GM21447 (cell line): ENCODE measurements around the gene TRMT61A.
"Not testable (repeated sequence)": the region's sequence is repeated elsewhere in the genome, so short reads cannot be mapped to it uniquely, and the experiment has no call there.

Experiments
- ATAC-seq: cut with Tn5 transposase; IDR thresholded peaks from one replicate; pipeline ENCODE4 v1.9.1; 2021; ENCODE audit not compliant: unreplicated experiment

Gene TRMT61A

GRCh38 chr14:103521951-103522563 lies 6.9 kb upstream of the TRMT61A start:
- ATAC-seq = no peak

DNA sequence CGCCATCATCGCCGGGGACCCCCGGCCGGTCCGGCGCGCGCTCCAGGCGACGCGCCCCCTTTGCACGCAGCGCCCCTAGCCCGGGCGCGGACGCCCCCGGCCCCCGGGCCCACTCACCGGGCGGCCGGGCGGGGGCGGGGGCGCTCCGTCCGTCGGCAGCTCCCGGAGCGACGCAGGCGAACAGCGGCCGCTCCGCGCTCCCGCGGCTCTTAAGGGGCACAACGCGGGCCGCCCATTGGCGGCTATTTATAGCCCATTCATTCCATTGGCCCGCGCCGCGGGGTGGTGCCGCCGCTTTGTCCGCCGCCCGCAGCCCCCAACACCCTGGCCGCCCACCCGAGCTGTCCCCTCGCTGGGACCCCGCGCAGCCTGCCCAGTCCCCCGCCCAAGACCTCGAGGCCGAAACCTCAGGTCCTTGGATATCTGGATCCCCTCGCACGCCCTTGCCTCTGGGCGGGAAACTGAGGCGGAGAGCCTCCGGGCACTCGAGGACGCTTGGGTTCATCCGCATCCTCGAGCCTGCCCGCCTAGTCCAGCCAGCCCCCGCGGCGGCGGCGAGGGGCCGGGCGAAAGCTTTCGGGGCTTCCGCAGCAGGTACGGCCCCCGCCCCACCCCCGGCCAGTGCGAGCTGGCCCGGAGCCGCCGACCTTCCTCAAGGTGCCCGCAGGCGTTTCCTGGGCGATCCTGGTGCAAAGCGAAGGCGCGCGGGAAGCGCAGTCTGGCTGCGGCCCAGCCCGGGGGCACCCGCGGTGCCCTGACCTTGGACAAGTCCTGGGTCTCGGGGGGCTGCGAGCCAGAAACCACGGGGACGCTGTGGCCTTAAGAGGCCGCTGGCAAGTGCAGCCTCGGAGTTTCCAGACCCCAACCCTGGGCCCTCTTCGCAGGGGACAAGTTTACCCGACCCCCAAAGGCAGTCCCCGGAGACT lies 6.1 kb upstream of the TRMT61A start, which contains the start of gene CKB:
Gene CKB, minus strand, starts transcription at position 182 of the 926 bp plus-strand sequence. CDS start 337 bp downstream, outside the sequence.
- ATAC-seq = no peak

DNA sequence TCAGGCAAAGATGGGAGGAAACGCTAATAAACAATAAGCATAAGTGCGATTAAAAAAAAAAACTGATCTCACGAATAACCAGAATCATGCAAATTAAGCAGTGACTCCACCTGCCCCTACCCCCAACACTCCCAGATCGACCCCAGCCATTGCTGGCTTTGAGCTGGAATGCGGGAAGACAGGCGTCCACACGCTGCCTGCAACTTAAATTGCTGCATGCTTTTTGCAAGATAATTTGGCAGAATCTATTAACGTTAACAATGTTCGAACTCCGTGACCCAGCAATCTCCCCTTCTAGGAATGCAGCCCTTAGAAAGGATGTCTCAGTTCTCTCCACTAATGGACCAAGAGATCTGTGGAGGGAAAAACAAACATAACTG lies 5.4 kb upstream of the TRMT61A start:
- ATAC-seq = no peak

GRCh38 chr14:103524002-103524935 lies 4.7 kb upstream of the TRMT61A start:
- no peak for ATAC-seq

DNA sequence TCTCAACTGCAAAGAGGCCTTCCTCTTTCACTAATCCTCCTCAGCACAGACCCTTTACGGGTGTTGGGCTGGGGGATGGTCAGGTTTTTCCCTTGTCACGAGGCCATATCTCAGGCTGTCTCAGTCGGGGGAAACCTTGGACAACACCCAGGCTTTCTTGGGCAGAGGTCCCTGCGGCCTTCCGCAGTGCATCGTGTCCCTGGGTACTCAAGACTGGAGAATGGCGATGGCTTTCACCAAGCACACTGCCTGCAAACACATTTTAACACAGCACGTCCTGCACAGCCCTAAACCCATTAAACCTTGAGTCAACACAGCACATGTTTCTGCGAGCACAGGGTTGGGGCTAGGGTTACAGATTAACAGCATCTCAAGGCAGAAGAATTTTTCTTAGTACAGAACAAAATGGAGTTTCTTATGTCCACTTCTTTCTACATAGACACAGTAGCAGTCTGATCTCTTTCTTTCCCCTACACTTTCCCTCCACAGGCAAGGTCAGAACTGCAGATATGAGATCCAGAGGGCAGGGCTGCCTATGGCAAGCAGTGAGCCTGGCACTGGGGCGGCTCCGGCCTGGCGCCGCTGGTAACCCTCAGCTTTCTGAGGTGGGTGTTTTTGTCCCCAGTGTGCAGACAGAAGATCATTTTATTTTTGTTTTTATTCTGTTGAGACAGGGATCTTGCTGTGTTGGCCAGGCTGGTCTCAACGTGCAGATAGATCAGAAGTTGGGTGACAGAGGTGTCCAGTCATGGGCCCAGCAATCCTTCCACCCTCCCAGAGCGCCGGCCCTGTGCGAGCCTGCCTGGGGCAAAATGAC lies 3.4 kb upstream of the TRMT61A start:
- not testable (repeated sequence) for ATAC-seq

- no peak for ATAC-seq
Observed at GRCh38 chr14:103526247-103526913, 2.6 kb upstream of the TRMT61A start.

DNA sequence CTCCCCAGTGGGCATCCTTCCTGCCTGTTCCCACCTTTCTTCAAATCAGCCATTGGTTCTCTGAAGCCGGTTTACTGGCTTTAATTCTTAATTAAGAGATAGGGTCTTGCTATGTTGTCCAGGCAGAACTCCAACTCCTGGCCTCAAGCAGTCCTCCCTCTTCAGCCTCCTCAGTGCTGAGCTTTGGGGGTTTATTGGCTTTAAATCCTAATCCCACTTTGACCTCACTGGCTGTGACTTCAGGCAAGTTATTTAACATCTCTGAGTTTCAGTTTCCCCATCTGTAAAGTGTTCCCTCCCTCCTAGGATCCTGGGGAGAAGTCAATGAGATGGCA lies 2.1 kb upstream of the TRMT61A start:
- ATAC-seq = no peak

- ATAC-seq = peak; percentile 71
Observed at GRCh38 chr14:103527408-103528145, 1.4 kb upstream of the TRMT61A start.

DNA sequence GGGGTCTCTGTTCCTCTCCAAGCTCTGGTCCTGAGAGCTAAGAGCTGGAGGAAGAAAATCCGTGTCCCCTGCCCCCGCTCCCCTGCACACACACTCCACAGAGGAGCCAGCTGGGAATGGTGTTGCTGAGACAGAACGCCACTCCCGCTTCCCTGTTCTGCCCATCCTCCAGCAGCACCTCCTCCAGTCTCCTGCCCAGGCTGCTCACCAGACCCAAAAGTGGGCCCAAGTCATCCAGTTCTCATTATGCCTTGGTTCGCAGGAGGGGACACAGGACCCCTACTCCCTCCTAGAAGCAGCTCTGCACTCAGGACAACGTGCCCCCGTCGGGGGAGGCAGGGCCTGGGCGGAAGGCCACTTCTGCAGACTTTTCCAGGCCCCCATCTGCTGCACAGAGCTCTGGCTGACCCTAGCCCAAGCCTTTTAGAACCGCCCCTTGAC lies 830 bp upstream of the TRMT61A start:
- no peak for ATAC-seq

- ATAC-seq = no peak
Observed at GRCh38 chr14:103529383-103530365, 678 bp downstream of the TRMT61A start.

GRCh38 chr14:103530390-103530789 lies 1.4 kb downstream of the TRMT61A start:
- no peak for ATAC-seq

GRCh38 chr14:103530831-103531230 lies 1.8 kb downstream of the TRMT61A start:
- no peak for ATAC-seq

DNA sequence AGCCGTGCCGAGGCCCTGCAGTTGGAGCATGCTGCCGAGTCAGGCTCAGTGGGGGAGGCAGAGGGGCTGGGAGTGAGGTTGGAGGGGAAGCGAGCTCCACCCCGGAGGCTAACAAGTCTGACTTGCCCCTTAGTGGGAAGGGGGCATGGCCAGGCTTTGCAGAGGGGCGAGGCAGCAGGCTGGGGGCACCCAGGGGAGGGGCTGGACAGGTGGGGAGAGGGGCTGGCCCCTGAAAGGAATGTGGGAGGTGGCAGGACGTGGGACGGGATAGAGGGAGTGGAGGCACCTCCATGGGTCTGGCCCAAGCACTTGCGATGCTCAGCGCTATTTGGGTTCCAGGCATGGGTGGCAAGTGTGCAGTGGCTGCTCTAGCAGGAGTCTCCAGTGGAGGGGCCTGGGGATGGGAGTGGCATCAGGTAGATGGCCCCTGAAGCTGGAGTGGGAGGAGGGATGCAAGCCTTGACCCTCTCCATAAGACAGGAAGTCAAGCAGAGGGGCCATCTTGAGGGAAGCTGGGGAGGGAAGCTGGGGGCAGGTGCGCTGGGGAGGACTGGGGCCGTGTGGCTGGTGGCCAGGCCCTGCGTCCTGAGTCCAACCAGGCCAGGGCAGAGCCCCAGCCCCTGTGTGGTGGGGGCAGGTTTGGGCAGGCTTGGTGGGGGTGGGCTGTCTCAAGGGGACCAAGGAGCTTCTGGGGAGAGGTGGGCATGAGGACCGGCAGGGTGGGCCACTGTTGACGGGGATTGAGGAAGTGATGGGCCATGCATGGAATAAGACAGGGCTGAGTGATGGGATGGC lies 2.6 kb downstream of the TRMT61A start:
- no peak for ATAC-seq

DNA sequence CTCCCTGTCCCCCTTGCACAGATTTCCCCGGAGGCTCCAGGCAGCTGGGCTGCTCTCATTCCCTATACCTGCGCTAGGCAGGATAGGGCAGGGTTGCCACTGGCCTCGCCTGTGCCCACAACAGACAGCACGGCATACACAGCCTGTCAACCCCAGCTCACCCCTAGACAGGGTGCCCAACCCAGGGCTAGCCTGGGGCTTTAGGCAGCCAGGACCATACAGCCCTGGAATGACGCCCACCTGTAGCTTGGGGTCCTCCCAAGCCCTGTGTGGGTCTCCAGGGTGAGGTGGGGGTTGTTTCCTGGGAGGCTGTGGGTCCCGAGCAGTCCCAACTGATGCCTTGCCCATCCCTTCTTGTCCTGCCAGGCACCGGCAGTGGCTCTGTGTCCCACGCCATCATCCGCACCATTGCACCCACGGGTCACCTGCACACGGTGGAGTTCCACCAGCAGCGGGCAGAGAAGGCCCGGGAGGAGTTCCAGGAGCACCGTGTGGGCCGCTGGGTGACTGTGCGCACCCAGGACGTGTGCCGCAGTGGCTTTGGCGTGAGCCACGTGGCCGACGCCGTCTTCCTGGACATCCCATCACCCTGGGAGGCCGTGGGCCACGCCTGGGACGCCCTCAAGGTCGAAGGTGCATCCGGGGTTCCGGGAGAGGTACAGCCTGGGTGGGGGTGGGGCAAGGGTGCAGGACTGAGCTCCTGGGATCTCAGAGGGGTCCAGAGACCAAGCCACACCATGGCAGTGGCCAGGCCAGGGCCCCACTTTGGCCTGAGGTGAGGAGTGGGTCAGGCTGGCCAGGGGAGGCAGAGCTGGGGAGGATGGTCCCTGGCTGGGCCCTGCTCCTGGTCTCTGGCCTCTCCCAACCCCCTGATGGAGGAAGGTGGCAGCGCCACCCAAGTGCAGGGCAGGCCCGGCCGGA lies 3.5 kb downstream of the TRMT61A start:
- ATAC-seq = no peak

- no peak for ATAC-seq
Observed at GRCh38 chr14:103533137-103533998, 4.4 kb downstream of the TRMT61A start.
